ENCODE data around the gene CAMK2D. TPM values are rescaled to one million over a fixed set of nuclear protein-coding genes. Genes with fewer than 3 reads are reported as not detected.

The CAMK2D gene
- total and polyA plus RNA-seq, 12 donors = 55.6 to 286 (median 221) TPM

DNA sequence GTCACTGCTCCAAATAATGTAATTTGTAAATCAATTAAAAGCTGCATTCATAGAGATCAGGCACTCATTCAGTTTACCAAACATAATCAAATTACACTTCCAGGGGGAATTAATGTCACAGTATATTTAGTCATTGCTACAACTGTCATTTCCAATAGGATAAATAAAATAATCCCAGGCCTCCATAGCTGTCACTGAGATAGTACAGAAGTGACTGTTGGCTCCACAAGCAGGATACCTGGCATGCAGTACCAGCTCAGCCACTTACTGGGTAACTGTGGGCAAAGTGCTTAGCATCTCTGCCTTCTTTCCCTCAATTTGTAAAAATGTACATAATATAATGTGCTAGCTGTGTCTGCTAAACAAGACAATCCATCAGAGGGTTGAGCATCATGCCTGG is 128.1 kb downstream of the CAMK2D start:
- no peak for DNase-seq
- Histone ChIP-seq H3K4me3 (no peak overlapping the region), H3K27me3 (no peaks in the 10 kb centered on the region), H3K27ac (peak overlapping the region in 9 of 10 donors; percentile 16 to 91 (median 82)), H3K36me3 (no peaks in the 10 kb centered on the region), H3K9me3 (no peaks in the 10 kb centered on the region), H3K4me1 (peaks cover 4 to 81% (median 64%) of the 10 kb centered on the region in 9 donors)
- peak in 7 of 8 donors; percentile 46 to 68 (median 56) for ATAC-seq
- intact Hi-C loops (cut with DNase I) = loop anchor here in 5 of 10 donors (5.0 to 10.0 kb wide), 4 partner anchors 41 to 121 kb away; no protein-coding TSS in a partner anchor
- TF ChIP-seq CTCF (IDR thresholded peaks at IDR 0.05) = no peak

- peaks cover 0 to 2% (median 0%) of the 10 kb centered on the region in 9 donors for H3K36me3 ChIP-seq
- peak overlapping the region in 8 of 10 donors; percentile 2 to 78 (median 41) for H3K27ac ChIP-seq
- WGBS, 2 donors = 39 to 55% methylated on average over 1 of the region's 1 CpG
- no peak for DNase-seq
- no peaks in the 10 kb centered on the region for H3K9me3 ChIP-seq
- no peak for TF ChIP-seq CTCF (IDR thresholded peaks at IDR 0.05)
- ATAC-seq = no peak
- intact Hi-C loops (cut with DNase I) = no loop called here
- no peak overlapping the region for H3K4me3 ChIP-seq
- peaks cover 0 to 45% (median 36%) of the 10 kb centered on the region in 9 donors for H3K4me1 ChIP-seq
- H3K27me3 ChIP-seq = no peaks in the 10 kb centered on the region
Observed at GRCh38 chr4:113628711-113629110, 132.8 kb downstream of the CAMK2D start.

GRCh38 chr4:113627321-113627720 is 134.2 kb downstream of the CAMK2D start:
- no peaks in the 10 kb centered on the region for H3K9me3 ChIP-seq
- ATAC-seq (peak in 2 of 8 donors; percentile 27 to 36), DNase-seq (no peak)
- peaks cover 0 to 40% (median 27%) of the 10 kb centered on the region in 9 donors for H3K4me1 ChIP-seq
- H3K36me3 ChIP-seq = peaks cover 0 to 2% (median 0%) of the 10 kb centered on the region in 9 donors
- H3K4me3 ChIP-seq = no peak overlapping the region
- intact Hi-C loops (cut with DNase I) = no loop called here
- no peak for TF ChIP-seq CTCF (IDR thresholded peaks at IDR 0.05)
- H3K27ac ChIP-seq = peak overlapping the region in 6 of 10 donors; percentile 10 to 78 (median 60)
- H3K27me3 ChIP-seq = no peaks in the 10 kb centered on the region

- WGBS, 2 donors = 98 to 100% methylated on average over 2 of the region's 2 CpGs
- Histone ChIP-seq H3K9me3 (no peaks in the 10 kb centered on the region), H3K27me3 (no peaks in the 10 kb centered on the region), H3K36me3 (peaks cover 0 to 2% (median 0%) of the 10 kb centered on the region in 9 donors), H3K27ac (no peak overlapping the region), H3K4me1 (peaks cover 0 to 41% (median 24%) of the 10 kb centered on the region in 9 donors), H3K4me3 (no peak overlapping the region)
- TF ChIP-seq CTCF (IDR thresholded peaks at IDR 0.05) = no peak
- DNase-seq = no peak
- intact Hi-C loops (cut with DNase I) = no loop called here
- no peak for ATAC-seq
Observed at GRCh38 chr4:113625902-113626301, 135.6 kb downstream of the CAMK2D start.

Data from heart right ventricle (tissue), 16 donors.